HepG2 (cell line): ENCODE data around the gene CDKN2C. TPM values are rescaled to one million over a fixed set of nuclear protein-coding genes. Genes with fewer than 3 reads are reported as not detected.

Experiments used
- CREBL2 ChIP-seq: sonication (generic); formaldehyde crosslinking; IDR thresholded peaks from 2 replicates; pipeline ENCODE4 v1.8.1; 2023; ENCODE audit warnings: missing genetic modification reagents, mild to moderate bottlenecking, borderline replicate concordance
- KAT7 ChIP-seq: IDR thresholded peaks from 2 replicates; pipeline ENCODE4 v1.6.1; 2018; ENCODE audit warnings: borderline replicate concordance, missing compliant biosample characterization
- KAT8 ChIP-seq: IDR thresholded peaks from 2 replicates; pipeline ENCODE4 v1.6.1; 2016; ENCODE audit warnings: missing genetic modification reagents, missing compliant biosample characterization
- MLLT10 ChIP-seq: sonication (generic); formaldehyde crosslinking; IDR thresholded peaks from 2 replicates; pipeline ENCODE4 v1.4.0; 2020; ENCODE audit warnings: missing genetic modification reagents
- MXD1 ChIP-seq: sonication (generic); formaldehyde crosslinking; IDR thresholded peaks from 2 replicates; pipeline ENCODE4 v1.4.0; 2020; ENCODE audit warnings: mild to moderate bottlenecking, missing genetic modification reagents
- NCOA2 ChIP-seq: sonication (generic); formaldehyde crosslinking; IDR thresholded peaks from 2 replicates; pipeline ENCODE4 v1.8.0; 2022; ENCODE audit warnings: inconsistent platforms
- RAD21 ChIP-seq: fragments of 450-650 bp; formaldehyde crosslinking; IDR thresholded peaks from 2 replicates; pipeline ENCODE4 v1.5.0; 2020; ENCODE audit warnings: mild to moderate bottlenecking
- SNAPC4 ChIP-seq: sonication (generic); formaldehyde crosslinking; IDR thresholded peaks from 2 replicates; pipeline ENCODE4 v1.4.0; 2020; ENCODE audit warnings: mild to moderate bottlenecking, missing genetic modification reagents
- SOX6 ChIP-seq, 2 experiments: fragments of 450-650 bp in 1 of 2; sonication (generic) in 1 of 2; formaldehyde crosslinking in 1 of 2; IDR thresholded peaks; 2 replicates each; pipeline versions ENCODE4 v1.4.0 to v1.6.1; 2017 to 2020; ENCODE audit warnings: antibody characterized with exemption in 1 of 2, mild to moderate bottlenecking in 1 of 2, missing genetic modification reagents in 1 of 2
- UBTF ChIP-seq: sonication (generic); formaldehyde crosslinking; IDR thresholded peaks from 2 replicates; pipeline ENCODE4 v1.4.0; 2020; ENCODE audit warnings: mild to moderate bottlenecking, missing genetic modification reagents
- ZNF557 ChIP-seq: sonication (generic); formaldehyde crosslinking; IDR thresholded peaks from 2 replicates; pipeline ENCODE4 v1.4.0; 2020; ENCODE audit warnings: missing genetic modification reagents
- ZNF704 ChIP-seq: sonication (generic); formaldehyde crosslinking; IDR thresholded peaks from 2 replicates; pipeline ENCODE4 v1.8.1; 2023; ENCODE audit warnings: mild to moderate bottlenecking, inconsistent platforms, moderate library complexity, missing genetic modification reagents, borderline replicate concordance
- ZNF788 ChIP-seq: sonication (generic); formaldehyde crosslinking; IDR thresholded peaks from 2 replicates; pipeline ENCODE4 v1.5.0; 2020; ENCODE audit warnings: mild to moderate bottlenecking, missing genetic modification reagents, borderline replicate concordance
- ZNF792 ChIP-seq: IDR thresholded peaks from 2 replicates; pipeline ENCODE4 v1.6.1; 2016
- ZNF878 ChIP-seq: sonication (generic); formaldehyde crosslinking; IDR thresholded peaks from 2 replicates; pipeline ENCODE4 v1.8.1; 2023; ENCODE audit warnings: mild to moderate bottlenecking, missing genetic modification reagents, moderate library complexity
- polyA plus RNA-seq, 8 experiments: library from polyadenylated mRNA; depleted of rRNA in 3 of 8; stranded (reverse) in 7 of 8; unstranded in 1 of 8; fragments of >200 nt; fragmentation: Illumina TruSeq in 4 of 8; extraction: Trizol in 4 of 8; gene quantifications; 2 replicates each; pipeline versions ENCODE4 v1.2.1 to v1.2.3, GENCODE V29; 2011 to 2016; ENCODE audit warnings: low read depth in 4 of 8, missing spikeins in 1 of 8, mixed read lengths in 1 of 8; ENCODE audit not compliant: insufficient read depth in 1 of 8
- total RNA-seq, 5 experiments: library from RNA; depleted of rRNA; stranded (reverse); fragments of >200 nt; fragmentation: Illumina TruSeq; extraction: Trizol; gene quantifications; 2 replicates each; pipeline ENCODE4 v1.2.3, GENCODE V29; 2016; ENCODE audit warnings: low read depth in 1 of 5

CDKN2C gene
- total and polyA plus RNA-seq, 2 of the 13 experiments (the other 11 are each of a cell fraction or from before 2014, with no cell fraction given): 7.8 to 13.7 TPM

GRCh38 chr1:50959913-50960844 is 9.9 kb upstream of the CDKN2C start, which contains the start of gene FAF1 (continued):
- TF ChIP-seq UBTF (CRISPR knock-in tag) (peak; percentile 94), NCOA2 (CRISPR knock-in tag) (peak; percentile 61), ZNF557 (CRISPR knock-in tag) (0 out of 2 replicates have a peak, but pooled peaks have one; percentile 59), SNAPC4 (CRISPR knock-in tag) (no peak), ZNF788 (CRISPR knock-in tag) (peak; percentile 71; the same call in 1 of the 2 replicates), SOX6 (IDR thresholded peaks at IDR 0.05) (no peak), SOX6 (CRISPR knock-in tag; IDR thresholded peaks at IDR 0.05) (peak; percentile 57), CREBL2 (CRISPR knock-in tag) (0 out of 2 replicates have a peak, but pooled peaks have one; percentile 55), ZNF704 (CRISPR knock-in tag) (no peak; the same call in 1 of the 2 replicates), MLLT10 (CRISPR knock-in tag) (no peak), MXD1 (CRISPR knock-in tag) (peak; percentile 93), ZNF878 (CRISPR knock-in tag) (no peak), ZNF792 (CRISPR knock-in tag) (peak; percentile 90), KAT8 (CRISPR knock-in tag) (peak; percentile 98), RAD21 (CRISPR knock-in tag) (peak; percentile 37; the same call in 1 of the 2 replicates), KAT7 (CRISPR knock-in tag) (peak; percentile 66; the same call in 1 of the 2 replicates)
